Rectal smooth muscle tissue (tissue), 1 donor: Measurements from ENCODE around the gene CFAP97D1.
A peak's percentile ranks its signal among the peaks of the same experiment; 100 is the strongest.

Experiments used
- H3K27ac ChIP-seq: one replicate; pipeline ENCODE4 v1.7.0; 2013; ENCODE audit warnings: low read depth, low read length, inconsistent platforms
- H3K27me3 ChIP-seq: one replicate; pipeline ENCODE4 v1.7.0; 2013; ENCODE audit warnings: low read length; ENCODE audit not compliant: control insufficient read depth, insufficient read depth
- H3K36me3 ChIP-seq: one replicate; pipeline ENCODE4 v1.7.0; 2013; ENCODE audit warnings: low read length; ENCODE audit not compliant: control insufficient read depth, insufficient read depth
- H3K4me1 ChIP-seq: one replicate; pipeline ENCODE4 v1.7.0; 2013; ENCODE audit warnings: low read length; ENCODE audit not compliant: control insufficient read depth, insufficient read depth
- H3K4me3 ChIP-seq: one replicate; pipeline ENCODE4 v1.7.0; 2013; ENCODE audit warnings: low read length
- H3K9ac ChIP-seq: one replicate; pipeline ENCODE4 v1.7.0; 2013; ENCODE audit warnings: low read length

Gene CFAP97D1

GRCh38 chr17:43780135-43780534 is at the start of gene CFAP97D1:
Gene CFAP97D1, plus strand, starts transcription at chr17:43780435. Its CDS starts 28 bp downstream, at chr17:43780463.
- H3K4me3 ChIP-seq = peak within 1 kb of the TSS; percentile 75
- H3K27ac ChIP-seq = peak within 1 kb of the TSS; percentile 75
- no peaks in the 10 kb centered on the region for H3K27me3 ChIP-seq
- peaks cover 2% of the 10 kb centered on the region for H3K36me3 ChIP-seq
- peaks cover 8% of the 10 kb centered on the region for H3K4me1 ChIP-seq
- H3K9ac ChIP-seq = peak within 1 kb of the TSS; percentile 51

GRCh38 chr17:43732958-43733357 is 47.3 kb upstream of the CFAP97D1 start:
- Histone ChIP-seq H3K27ac (no peak overlapping the region), H3K9ac (no peak overlapping the region), H3K27me3 (no peaks in the 10 kb centered on the region)

GRCh38 chr17:43733956-43734355 is 46.3 kb upstream of the CFAP97D1 start:
- Histone ChIP-seq H3K4me1 (no peaks in the 10 kb centered on the region), H3K27ac (no peak overlapping the region), H3K4me3 (no peak overlapping the region), H3K36me3 (no peaks in the 10 kb centered on the region), H3K9ac (no peak overlapping the region), H3K27me3 (no peaks in the 10 kb centered on the region)

More at GRCh38 chr17:43732958-43733357, 47.3 kb upstream of the CFAP97D1 start:
- Histone ChIP-seq H3K36me3 (no peaks in the 10 kb centered on the region), H3K4me1 (no peaks in the 10 kb centered on the region), H3K4me3 (no peak overlapping the region)

- H3K4me1 ChIP-seq = no peaks in the 10 kb centered on the region
- H3K36me3 ChIP-seq = no peaks in the 10 kb centered on the region
- H3K4me3 ChIP-seq = no peak overlapping the region
- no peak overlapping the region for H3K9ac ChIP-seq
- H3K27ac ChIP-seq = no peak overlapping the region
- no peaks in the 10 kb centered on the region for H3K27me3 ChIP-seq
Observed at GRCh38 chr17:43734376-43734775, 45.9 kb upstream of the CFAP97D1 start.

GRCh38 chr17:43736389-43736788 is 43.8 kb upstream of the CFAP97D1 start:
- H3K4me1 ChIP-seq = no peaks in the 10 kb centered on the region
- H3K4me3 ChIP-seq = no peak overlapping the region
- H3K9ac ChIP-seq = no peak overlapping the region
- H3K36me3 ChIP-seq = no peaks in the 10 kb centered on the region
- H3K27ac ChIP-seq = no peak overlapping the region
- H3K27me3 ChIP-seq = no peaks in the 10 kb centered on the region

- Histone ChIP-seq H3K9ac (no peak overlapping the region), H3K4me3 (no peak overlapping the region), H3K36me3 (no peaks in the 10 kb centered on the region), H3K27me3 (no peaks in the 10 kb centered on the region), H3K27ac (no peak overlapping the region), H3K4me1 (no peaks in the 10 kb centered on the region)
Observed at GRCh38 chr17:43737722-43738121, 42.5 kb upstream of the CFAP97D1 start.

- Histone ChIP-seq H3K9ac (no peak overlapping the region), H3K36me3 (no peaks in the 10 kb centered on the region), H3K4me3 (no peak overlapping the region), H3K27me3 (no peaks in the 10 kb centered on the region), H3K27ac (no peak overlapping the region), H3K4me1 (no peaks in the 10 kb centered on the region)
Observed at GRCh38 chr17:43740541-43740940, 39.7 kb upstream of the CFAP97D1 start.

- Histone ChIP-seq H3K4me1 (no peaks in the 10 kb centered on the region), H3K27me3 (no peaks in the 10 kb centered on the region), H3K27ac (no peak overlapping the region), H3K4me3 (no peak overlapping the region), H3K36me3 (no peaks in the 10 kb centered on the region), H3K9ac (no peak overlapping the region)
Observed at GRCh38 chr17:43741636-43742035, 38.6 kb upstream of the CFAP97D1 start.

- no peak overlapping the region for H3K27ac ChIP-seq
- H3K36me3 ChIP-seq = no peaks in the 10 kb centered on the region
- H3K9ac ChIP-seq = no peak overlapping the region
- no peaks in the 10 kb centered on the region for H3K4me1 ChIP-seq
- H3K27me3 ChIP-seq = no peaks in the 10 kb centered on the region
- H3K4me3 ChIP-seq = no peak overlapping the region
Observed at GRCh38 chr17:43745541-43745940, 34.7 kb upstream of the CFAP97D1 start.

GRCh38 chr17:43750153-43750552 is 30.1 kb upstream of the CFAP97D1 start:
- Histone ChIP-seq H3K9ac (no peak overlapping the region), H3K27ac (no peak overlapping the region), H3K27me3 (peaks cover 4% of the 10 kb centered on the region), H3K36me3 (no peaks in the 10 kb centered on the region), H3K4me1 (no peaks in the 10 kb centered on the region), H3K4me3 (no peak overlapping the region)

GRCh38 chr17:43753493-43754129 is 26.6 kb upstream of the CFAP97D1 start:
- H3K27ac ChIP-seq = no peak overlapping the region
- H3K27me3 ChIP-seq = peaks cover 18% of the 10 kb centered on the region
- H3K9ac ChIP-seq = no peak overlapping the region
- no peaks in the 10 kb centered on the region for H3K4me1 ChIP-seq
- H3K36me3 ChIP-seq = no peaks in the 10 kb centered on the region
- H3K4me3 ChIP-seq = no peak overlapping the region

GRCh38 chr17:43754947-43755346 is 25.3 kb upstream of the CFAP97D1 start:
- peaks cover 18% of the 10 kb centered on the region for H3K27me3 ChIP-seq
- no peaks in the 10 kb centered on the region for H3K36me3 ChIP-seq
- H3K27ac ChIP-seq = no peak overlapping the region
- no peak overlapping the region for H3K9ac ChIP-seq
- no peaks in the 10 kb centered on the region for H3K4me1 ChIP-seq
- no peak overlapping the region for H3K4me3 ChIP-seq

- H3K27ac ChIP-seq = no peak overlapping the region
- no peaks in the 10 kb centered on the region for H3K36me3 ChIP-seq
- peaks cover 18% of the 10 kb centered on the region for H3K27me3 ChIP-seq
- H3K9ac ChIP-seq = no peak overlapping the region
- no peak overlapping the region for H3K4me3 ChIP-seq
- H3K4me1 ChIP-seq = no peaks in the 10 kb centered on the region
Observed at GRCh38 chr17:43755389-43755875, 24.8 kb upstream of the CFAP97D1 start.
